ENCODE data around the gene GRIN2D.

DNA sequence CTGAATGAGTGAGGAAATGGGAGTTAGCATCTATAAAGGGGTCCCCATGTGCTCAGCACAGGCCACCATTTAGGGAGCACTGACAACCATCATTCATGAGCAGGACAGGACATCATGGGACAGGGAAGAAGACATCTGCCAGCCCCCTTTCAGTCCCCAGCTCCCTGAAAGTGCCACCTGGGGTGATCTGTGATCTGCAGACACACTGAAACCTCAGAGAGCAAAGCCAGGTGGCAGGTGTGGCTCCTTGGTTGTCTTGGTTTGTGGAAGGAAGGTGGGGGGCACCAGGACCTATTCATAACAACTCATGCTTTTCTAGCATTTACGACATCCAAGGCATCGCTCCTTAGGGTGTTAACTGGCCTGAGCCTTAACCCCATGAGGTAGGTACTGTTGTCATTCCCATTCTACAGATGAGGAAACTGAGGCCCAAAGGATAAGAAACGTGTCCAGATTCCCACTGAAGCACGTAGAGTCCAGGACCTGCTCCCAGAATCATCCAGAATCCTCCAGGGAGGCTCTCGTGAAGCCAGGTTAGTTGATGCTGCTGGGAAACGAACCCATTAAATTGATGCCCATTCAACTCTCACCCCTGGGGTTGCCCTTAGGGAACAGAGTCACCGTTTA is 7.9 kb upstream of the GRIN2D start:
- TF ChIP-seq, protein P1, sequence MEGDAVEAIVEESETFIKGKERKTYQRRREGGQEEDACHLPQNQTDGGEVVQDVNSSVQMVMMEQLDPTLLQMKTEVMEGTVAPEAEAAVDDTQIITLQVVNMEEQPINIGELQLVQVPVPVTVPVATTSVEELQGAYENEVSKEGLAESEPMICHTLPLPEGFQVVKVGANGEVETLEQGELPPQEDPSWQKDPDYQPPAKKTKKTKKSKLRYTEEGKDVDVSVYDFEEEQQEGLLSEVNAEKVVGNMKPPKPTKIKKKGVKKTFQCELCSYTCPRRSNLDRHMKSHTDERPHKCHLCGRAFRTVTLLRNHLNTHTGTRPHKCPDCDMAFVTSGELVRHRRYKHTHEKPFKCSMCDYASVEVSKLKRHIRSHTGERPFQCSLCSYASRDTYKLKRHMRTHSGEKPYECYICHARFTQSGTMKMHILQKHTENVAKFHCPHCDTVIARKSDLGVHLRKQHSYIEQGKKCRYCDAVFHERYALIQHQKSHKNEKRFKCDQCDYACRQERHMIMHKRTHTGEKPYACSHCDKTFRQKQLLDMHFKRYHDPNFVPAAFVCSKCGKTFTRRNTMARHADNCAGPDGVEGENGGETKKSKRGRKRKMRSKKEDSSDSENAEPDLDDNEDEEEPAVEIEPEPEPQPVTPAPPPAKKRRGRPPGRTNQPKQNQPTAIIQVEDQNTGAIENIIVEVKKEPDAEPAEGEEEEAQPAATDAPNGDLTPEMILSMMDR (IDR thresholded peaks at IDR 0.05) = no peak
- TF ChIP-seq POLR2A (IDR thresholded peaks at IDR 0.05) = no peak

Measured in vagina (tissue), 2 donors.